Right lobe of liver (tissue), 4 donors: ENCODE measurements around the gene FRK.

Source experiments
- POLR2A ChIP-seq: fragments of 450-650 bp; IDR thresholded peaks from one replicate; pipeline ENCODE4 v1.6.1; 2017; ENCODE audit warnings: antibody characterized with exemption, mild to moderate bottlenecking
- TF ChIP-seq, protein P1 (sequence below), 4 donors: fragments of 200-600 bp in 3 of 4; fragments of 450-650 bp in 1 of 4; IDR thresholded peaks; one replicate each; pipeline versions ENCODE4 v1.5.1 to v1.8.0; 2016 to 2022; ENCODE audit warnings: antibody characterized with exemption in 4 of 4, mild to moderate bottlenecking in 2 of 4
- donor health status: DM: no; HTN: no; CAD: no.
- donor health status: DM: no; HTN: no; CAD: no.
- donor health status: DM: no; HTN: yes; CAD: no.

DNA sequence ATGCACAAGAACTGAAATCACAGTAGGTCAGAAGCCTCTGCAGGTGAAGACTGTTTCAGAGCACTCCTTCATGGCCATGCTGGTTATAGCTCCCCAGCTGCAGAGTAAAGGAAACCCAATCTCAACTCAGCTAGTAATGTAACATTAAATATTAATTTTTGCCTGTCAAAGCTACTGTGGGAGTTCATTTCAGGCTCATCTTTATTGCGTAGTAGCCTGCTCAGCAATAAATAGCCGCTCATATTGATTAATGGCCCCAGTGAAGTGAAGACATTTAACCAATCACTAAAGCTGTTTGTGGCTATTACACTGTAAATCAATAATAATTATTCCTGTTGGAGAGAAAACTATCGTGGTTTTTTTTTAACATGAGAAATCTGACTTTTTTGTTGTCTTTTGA is 101.7 kb downstream of the FRK start:
- TF ChIP-seq, protein P1, sequence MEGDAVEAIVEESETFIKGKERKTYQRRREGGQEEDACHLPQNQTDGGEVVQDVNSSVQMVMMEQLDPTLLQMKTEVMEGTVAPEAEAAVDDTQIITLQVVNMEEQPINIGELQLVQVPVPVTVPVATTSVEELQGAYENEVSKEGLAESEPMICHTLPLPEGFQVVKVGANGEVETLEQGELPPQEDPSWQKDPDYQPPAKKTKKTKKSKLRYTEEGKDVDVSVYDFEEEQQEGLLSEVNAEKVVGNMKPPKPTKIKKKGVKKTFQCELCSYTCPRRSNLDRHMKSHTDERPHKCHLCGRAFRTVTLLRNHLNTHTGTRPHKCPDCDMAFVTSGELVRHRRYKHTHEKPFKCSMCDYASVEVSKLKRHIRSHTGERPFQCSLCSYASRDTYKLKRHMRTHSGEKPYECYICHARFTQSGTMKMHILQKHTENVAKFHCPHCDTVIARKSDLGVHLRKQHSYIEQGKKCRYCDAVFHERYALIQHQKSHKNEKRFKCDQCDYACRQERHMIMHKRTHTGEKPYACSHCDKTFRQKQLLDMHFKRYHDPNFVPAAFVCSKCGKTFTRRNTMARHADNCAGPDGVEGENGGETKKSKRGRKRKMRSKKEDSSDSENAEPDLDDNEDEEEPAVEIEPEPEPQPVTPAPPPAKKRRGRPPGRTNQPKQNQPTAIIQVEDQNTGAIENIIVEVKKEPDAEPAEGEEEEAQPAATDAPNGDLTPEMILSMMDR (IDR thresholded peaks at IDR 0.05): no peak
- TF ChIP-seq POLR2A: no peak
